HG03457 (cell line): ENCODE measurements around the gene FAM229A.

ENCODE experiments used
- ATAC-seq: cut with Tn5 transposase; IDR thresholded peaks from one replicate; pipeline ENCODE4 v1.9.1; 2021; ENCODE audit warnings: moderate number of reproducible peaks; ENCODE audit not compliant: unreplicated experiment

Gene FAM229A

DNA sequence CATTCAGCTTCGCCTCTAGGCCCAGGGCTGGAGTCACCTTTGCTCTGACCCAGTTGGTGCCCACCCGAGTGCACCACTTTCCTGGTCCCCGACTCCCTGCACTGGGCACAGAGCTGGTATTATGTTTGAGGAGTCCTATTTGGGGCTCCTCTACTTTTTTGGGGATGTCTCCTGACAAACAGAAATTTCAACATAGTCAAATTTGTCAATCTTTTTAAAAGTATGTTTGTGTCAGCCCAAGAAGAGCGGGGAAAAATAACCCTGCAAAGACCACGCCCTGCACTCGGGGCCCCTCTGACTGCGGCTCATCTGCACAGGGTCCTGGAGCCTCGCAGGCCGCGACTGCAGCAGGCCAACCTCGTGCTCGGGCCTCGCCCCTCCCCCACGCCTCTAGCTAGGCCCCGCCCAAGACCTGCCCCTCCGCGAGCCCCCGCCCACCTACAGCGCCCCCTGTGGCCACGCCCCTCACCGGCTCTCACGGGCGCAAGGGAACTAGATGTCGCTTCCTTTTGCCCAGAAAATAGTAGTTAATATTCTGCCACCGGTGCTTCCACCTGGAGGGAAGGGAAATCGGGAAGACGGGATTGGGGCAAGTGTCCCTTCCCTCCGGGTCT lies 11.4 kb downstream of the FAM229A start:
- peak; percentile 25 for ATAC-seq

DNA sequence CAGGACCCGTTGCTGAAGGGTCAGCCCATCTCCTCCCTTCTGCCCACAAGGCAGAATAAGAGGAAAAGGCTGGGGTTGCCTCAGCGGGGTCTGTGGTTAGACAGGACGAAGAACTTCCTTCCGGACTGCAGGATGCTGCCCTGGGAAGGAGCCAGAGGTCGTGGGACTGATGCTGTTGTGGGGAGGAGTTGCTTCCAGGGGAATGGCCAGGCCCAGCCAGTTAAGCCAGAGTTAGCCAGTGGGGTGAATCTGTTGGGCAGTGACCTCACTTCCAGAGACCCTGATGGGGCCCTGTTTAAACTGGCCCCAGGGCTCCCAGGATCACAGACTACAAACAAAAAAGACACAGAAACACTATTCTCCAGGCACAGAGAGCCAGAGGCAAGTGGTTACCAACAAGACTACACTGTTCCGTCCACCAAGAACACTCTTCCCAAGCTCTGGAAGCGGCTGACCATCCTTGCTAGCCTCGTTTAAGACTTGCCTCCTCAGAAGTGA lies 13.0 kb downstream of the FAM229A start:
- no peak for ATAC-seq

DNA sequence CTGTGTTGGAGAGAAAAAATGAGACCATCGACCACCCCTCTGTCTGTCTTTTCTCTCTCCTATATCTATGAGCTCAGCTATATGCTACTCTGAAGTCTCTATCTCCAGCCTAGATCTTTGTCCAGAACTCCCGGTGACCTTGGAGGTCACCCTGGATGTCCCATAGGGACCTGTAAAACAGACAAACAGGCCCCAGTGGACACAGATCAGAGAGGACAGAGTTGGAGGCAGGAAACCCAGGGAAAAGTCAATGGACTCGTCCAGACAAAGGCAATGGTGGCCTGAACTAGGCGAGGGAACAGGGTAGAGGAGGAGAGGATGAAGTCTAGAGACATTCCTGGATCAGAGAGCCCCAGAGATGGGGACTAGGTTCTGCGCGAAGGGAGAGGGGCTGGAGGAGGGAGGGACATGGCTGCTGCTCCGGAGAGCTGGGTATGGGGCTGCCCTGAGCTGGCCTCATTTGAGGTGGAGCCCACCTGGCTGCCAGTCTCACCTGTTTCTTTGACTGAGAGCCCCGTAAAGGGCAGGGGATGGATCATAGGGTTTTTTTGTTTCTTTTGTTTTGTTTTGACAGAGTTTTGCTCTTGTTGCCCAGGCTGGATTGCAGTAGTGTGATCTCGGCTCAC lies 15.6 kb downstream of the FAM229A start:
- ATAC-seq: no peak

DNA sequence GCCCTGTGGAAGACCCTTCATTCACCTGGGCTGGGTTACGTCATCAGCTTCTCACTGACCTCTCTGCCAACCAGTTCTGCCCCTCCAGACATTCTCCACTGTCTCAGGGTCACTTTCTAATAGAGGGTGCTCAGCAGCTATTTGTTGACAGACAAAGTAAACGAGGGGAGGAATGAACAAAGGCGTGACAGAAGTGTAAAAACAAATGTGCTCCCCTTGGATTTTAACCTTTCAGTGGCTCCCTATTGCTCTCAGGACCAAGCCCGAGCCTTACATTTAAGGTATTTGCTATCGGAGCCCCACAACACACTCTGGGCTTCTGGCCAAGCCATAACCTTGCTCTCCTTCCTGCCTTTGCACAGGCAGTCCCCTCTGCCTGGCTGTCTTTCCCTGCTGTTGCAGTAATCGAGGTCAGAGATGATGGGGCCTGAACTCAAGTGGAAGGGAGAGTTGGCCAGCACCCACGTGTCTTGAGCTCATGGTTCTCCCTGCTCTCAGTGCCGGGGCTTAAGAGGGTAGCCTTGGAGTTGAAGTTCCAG lies 16.9 kb downstream of the FAM229A start:
- ATAC-seq: no peak

DNA sequence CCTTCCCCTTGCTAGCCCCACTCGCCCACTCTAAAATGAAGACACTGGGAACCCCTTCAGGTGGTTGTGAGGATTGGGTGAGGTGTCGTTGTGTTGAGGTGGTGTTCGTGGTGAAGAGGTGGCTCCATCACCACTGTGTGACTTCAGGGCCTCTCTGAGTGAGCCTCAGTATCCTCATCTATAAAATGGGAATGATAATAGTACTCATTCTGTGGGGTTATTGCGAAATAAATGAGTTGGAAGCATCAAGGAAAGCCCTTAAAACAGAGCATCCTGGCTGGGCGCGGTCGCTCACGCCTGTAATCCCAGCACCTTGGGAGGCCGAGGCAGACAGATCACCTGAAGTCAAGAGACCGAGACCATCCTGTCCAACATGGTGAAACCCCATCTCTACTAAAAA lies 19.6 kb downstream of the FAM229A start:
- ATAC-seq: no peak

DNA sequence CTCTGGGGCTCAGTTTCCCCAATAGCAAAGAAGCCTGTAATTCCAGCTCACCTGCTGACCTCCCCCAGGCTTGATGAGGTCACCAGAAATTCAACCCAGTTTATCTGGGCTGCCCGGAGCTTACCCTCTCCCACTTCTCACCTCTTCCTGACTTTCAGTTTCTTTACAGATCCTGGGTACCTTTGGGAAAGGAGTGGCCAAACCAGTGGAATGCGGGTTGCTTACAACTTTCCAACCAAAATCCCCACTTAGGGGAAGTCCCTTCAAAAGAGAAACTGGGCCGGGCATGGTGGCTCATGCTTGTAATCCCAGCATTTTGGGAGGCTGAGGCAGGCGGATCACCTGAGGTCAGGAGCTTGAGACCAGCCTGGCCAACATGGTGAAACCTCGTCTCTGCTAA lies 20.3 kb downstream of the FAM229A start:
- no peak for ATAC-seq

DNA sequence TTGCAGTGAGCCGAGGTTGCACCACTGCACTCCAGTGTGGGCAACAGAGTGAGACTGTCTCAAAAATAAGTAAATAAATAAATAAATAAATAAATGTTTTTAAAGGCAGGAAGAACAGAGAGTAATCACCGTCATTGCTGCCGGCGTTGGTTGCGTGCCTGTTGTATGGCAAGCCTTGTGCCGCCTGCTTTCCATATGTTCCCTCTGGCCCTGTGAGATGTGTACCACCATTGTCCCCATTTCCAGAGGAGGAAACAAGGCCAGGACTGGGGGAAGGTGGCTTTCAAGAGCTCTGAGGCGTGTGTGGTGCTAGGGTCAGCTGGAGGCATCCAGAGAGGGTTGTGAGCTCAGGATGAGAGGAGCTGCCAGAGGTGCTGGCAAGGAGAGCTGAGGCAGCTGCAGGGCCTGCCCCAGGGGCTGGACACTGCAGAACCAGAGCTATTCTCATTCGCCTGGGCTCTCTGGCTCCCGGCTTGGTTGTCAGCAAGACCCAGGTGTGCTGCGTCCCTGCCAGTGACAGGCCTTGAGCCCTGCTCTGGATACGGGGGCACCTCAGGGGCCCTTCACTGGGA lies 21.0 kb downstream of the FAM229A start:
- no peak for ATAC-seq

DNA sequence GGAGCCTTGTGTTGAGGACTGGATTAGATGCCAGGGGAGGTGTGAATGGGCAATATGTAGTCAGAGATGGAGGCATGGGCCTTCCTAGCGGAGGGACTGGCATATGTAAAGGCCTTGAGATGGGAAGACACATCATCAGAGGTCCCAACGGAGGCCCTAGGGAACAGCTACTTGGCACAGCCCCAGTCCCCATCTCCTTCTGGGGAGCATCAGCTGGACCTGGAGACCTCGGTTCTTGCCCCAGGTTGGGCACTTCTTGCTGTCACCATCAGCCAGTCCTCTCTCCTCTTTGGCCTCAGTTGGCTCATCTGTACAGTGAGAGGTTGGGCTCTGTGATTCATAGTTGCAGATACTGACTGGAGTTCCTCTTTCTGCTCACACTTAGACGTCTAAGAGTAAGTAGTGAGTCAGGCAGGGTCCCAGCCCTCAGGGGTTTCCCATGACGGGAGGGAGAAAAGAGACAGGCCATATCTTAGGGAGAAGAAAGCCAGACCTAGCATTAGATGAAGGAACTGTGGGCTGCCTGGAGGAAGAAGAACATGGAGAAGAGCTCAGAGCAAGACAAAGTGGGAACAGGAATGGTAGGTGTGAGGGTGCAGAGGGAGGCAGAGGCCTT lies 22.8 kb downstream of the FAM229A start:
- no peak for ATAC-seq

DNA sequence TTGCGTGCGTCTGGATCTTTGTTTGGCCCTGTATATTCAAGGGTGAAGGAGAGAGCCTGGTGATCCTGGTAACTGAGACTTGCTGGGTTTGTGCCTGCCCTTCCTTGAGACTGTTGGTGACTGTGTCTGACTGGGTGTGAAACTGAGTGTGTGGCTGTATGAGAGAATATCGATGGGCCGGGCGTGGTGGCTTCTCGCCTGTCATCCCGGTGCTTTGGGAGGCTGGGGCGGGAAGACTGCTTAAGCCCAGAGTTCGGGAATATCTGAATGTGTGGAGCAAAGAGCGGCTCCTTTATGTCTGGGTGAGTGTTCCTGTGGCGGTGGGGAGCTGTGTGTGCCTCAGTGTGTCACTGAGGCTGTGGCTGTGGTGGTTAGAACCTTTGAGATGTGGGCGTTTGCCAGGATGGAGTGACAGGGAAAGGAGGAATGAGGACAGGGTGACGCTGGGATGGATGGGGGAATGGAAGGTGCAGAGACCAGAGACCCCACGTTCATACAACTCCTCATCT lies 23.6 kb downstream of the FAM229A start:
- ATAC-seq: no peak

DNA sequence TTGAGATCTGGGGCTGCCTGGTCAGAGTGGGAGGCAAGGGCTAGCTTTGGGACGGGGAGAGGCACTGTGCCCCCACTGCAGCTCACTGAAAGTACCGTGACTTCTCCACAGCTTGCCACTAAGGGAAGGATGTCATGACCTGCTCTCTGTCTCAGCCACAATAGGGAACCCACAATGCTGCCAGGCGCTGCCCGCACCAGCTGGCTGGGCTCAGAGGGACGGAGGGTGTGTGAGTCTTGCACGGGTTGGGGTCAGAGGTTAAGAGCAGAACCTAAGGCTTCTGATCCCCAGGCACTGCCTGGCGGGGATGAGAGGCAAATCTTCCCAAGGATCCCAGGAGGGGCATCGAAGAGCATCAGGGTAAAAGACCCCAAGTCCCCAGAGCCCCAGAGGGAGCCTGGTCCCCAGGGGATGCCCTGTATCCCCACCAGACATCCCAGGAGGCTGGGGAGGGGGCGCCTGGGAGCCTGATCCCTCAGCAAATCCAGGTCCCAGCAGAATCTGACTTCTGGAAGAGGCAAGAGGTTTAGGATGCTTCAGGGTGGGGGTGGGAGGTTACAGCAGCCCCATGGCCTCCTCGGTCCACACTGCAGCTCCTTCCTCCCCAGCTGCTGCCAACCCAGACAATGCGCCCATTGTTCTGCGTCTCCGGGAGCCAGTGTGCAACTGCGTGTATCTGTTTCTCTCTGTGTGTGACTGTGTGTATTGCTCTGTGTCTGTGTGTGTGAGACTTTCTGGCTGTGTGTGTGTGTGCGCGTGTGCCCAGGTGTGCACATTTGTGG lies 24.2 kb downstream of the FAM229A start:
- no peak for ATAC-seq

DNA sequence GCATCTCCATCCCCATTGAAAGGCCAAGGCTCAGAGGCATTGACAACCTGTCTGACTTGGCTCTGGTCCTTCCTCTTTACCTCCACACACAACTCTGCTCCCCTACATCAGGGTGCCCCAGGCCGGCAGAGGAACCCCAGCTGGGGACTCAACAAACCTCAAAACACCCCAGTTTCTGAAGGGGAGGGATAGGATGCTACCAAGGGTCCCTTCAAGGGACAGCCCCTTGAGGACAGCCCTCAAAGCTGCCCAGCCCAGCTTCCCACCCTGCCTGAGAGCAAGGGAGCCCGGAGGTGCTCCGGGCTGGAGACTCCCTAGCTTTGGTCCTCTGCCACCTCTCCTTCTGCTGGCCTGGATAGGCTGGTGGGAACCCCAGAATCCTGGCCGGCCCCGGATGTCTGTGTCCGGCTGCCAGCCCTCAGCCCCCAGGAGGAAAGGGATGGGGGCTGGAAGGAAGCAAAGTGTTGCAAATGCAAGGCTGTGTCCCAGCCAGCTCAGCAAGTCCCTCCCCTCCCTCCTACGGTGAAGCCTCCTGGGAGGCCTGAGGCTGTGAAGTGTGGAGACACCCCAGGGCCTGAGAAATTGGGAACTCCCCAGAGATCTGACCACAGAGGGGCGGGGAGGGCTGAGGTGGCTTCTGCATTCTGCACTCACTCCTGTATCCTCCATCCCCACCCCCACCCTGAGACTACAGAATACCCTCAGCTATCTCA lies 25.2 kb downstream of the FAM229A start:
- no peak for ATAC-seq

DNA sequence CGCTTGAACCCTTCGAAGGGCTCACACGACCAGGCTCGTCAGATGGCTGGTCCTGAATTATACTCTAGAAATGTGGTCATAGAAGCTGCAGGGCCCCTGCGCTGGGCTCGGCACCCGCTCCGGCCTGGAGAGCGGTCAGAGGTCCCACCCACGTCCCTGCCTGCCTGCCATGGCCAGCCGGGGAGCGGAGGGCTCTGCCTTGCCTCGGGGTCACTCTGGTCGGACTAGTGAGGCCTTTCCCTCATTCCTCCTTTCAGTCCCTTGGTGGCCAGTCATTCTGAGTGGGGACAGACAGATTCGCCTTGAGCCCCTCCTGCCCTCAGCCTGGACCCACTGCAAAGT lies 25.7 kb downstream of the FAM229A start:
- no peak for ATAC-seq

DNA sequence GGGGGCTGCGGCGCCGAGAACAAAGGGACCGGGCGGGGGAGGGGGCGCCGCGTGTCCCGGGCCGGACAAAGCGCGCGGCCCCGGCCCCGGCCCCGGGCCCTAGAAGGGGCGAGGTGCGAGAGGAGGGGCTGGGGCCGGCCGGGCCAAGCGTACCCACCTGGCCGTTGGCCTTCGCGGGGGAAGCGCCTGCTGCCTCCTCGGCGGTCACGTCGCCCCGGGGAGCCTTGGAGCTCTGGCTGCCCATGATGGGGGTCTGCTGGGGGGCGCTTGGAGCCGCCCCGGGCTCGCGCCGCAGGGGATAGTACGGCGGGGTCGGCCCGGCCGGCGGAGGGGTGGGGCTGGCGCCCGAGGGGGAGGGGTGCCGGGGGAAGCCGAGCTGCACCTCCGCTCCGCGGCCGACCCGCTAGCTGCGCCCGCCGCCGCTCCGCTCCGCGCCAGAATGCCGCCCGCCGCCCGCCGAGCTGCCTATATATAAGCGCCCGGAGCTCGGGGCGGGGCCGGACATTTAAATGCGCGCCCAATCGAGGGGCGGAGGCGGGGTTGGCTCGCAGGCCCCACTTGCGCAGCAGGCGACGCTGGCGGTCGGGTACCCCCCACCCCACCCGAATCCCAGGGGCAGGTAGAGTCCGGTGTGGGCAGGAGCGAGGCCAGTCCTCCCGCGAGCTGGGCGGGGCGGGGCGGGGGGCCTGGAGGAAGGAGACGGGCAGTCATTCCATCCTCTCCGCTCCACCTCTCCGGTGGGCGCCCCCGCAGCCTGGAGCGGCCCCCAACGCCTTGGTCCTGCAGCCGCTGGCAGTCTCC lies 26.3 kb downstream of the FAM229A start, which contains the start of gene MARCKSL1:
Gene MARCKSL1 (minus strand): TSS at position 444 of the 801 bp plus-strand sequence. CDS start 200 bp downstream, at position 244.
- peak; percentile 36 for ATAC-seq

DNA sequence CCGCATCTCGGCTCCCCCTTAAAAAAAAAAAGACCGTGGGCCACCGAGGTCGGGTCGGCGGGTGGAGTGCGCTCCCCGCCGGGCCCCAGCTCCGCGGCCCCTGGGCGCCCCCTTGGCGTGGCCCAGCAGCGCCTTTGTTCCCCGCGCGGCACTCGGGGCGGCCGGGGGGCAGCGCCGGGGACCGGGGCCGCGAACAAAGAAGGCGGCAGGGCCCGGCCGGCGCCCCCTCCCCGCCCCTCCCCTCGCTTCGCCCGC lies 26.8 kb downstream of the FAM229A start:
- no peak for ATAC-seq

DNA sequence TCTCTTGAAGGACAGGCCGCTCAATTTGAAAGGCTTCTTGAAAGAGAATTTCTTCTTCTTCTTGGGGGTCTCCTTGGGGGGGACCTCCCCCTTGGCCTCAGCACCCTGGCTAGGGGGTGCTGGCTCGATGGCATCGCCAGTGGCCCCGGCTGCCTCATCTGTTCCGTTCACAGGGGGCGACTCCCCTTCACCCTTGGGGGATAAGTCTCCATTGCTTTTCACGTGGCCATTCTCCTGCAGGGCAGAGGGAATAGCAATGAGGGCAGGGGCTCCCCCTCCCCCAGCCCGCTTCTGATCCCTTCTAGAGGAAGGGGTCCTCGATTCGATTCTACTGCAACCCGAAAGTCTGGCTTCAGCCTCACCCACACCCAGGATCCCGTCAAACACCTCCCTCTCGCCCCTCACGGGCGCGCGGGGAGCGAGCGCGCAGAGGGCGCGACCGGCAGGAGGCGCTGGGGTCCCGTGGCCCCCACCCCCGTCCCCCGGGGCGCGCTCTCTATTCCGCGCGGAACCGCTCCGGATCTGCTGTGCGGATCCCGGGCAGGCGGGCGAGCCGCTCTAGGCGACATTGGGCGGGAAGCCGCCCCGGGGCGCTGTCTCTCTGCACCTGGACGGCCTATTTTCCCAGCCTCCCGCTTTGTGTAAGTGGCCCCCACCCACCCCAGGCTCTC lies 27.3 kb downstream of the FAM229A start:
- ATAC-seq: no peak

DNA sequence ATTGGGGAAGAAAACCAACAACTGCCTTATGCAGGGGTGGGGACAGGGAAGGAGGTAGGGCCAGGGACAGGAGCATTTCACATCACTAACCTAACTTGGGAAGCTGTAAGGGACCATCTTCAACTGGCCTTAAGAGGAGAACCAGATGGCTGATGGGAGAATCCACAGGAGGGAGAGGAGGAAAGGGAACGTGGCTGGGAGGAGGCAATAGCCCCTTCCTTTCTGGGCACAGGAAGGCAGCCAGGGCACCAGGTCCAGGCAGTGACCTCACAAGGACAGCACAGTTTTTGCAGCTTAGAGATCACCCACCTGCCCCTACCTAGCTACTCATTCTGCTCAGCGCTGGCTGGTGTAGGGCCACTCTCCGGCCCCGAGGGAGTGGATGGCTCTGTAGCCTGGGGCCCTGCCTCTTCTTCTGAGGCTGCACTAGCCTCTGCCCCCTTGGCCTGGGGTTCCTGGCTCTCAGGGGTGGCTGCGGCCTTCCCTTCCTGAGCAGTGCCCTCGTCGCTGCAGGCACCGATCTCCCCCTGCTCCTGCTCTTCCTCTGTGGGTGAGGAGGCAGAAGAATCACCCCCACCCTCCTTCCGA lies 27.9 kb downstream of the FAM229A start:
- ATAC-seq: no peak

DNA sequence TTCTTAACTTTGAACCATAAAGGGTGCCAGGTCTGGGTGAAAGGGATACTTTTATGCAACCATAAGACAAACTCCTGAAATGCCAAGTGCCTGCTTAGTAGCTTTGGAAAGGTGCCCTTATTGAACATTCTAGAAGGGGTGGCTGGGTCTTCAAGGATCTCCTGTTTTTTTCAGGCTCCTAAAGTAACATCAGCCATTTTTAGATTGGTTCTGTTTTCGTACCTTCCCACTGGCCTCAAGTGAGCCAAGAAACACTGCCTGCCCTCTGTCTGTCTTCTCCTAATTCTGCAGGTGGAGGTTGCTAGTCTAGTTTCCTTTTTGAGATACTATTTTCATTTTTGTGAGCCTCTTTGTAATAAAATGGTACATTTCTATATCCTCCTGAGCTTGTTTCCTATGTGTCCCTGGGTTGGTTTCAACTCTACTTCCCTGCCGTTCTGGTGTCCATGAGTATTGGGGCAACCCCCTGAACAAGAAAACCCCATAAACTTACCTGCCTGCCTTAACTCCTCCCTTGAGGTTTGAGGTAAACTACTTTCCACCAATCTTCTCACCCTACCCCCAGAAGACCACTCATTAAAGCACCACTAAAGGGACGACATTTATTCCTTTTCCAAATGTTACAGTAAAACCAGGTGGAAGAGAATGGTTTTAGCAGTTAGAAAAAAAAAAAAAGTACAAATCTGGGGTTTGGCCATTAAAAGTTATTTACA lies 28.9 kb downstream of the FAM229A start:
- ATAC-seq: no peak
